Sigmoid colon (tissue), 4 donors: Measurements from ENCODE around the gene COL8A1.

Experiments used
- POLR2A ChIP-seq, 2 donors: fragments of 450-650 bp; IDR thresholded peaks; one replicate each; pipeline ENCODE4 v1.6.1; 2016; ENCODE audit warnings: antibody characterized with exemption in 2 of 2, mild to moderate bottlenecking in 2 of 2, moderate library complexity in 2 of 2
- POLR2AphosphoS5 ChIP-seq, 4 donors: sonication (generic); formaldehyde crosslinking; IDR thresholded peaks; one replicate each; pipeline ENCODE4 v1.6.1; 2017; ENCODE audit warnings: antibody characterized with exemption in 4 of 4

DNA sequence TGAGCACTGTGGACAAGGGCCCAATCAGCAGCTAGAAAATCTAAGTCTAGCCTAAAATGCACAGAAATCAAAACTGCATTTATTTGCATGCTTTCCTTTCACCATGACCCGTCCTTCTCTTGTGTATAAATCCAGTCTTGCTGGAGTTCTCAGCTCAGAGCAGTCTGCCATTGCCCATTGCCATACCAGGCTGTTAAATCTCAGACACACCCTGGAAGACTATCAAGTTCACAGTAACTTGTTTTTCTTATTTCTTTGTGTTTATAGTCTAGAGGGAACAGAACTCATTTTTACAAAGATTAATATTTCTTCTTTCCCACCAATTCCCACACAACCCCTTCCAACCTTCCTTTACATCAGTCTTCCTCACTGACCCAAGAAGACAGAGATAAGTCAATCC, 85.9 kb downstream of the COL8A1 start:
- no peak for TF ChIP-seq POLR2AphosphoS5 (IDR thresholded peaks at IDR 0.05)
- no peak for TF ChIP-seq POLR2A (IDR thresholded peaks at IDR 0.05)
